GM23248 (cell line): Measurements from ENCODE around the gene FXYD3. TPM values are rescaled to one million over a fixed set of nuclear protein-coding genes. Genes with fewer than 3 reads are reported as not detected.
"Not testable (repeated sequence)": the region's sequence is repeated elsewhere in the genome, so short reads cannot be mapped to it uniquely, and the experiment has no call there.

ENCODE experiments used
- DNase-seq: peaks from one replicate; pipeline ENCODE4 v3.0.0-alpha.2; 2015
- H2AFZ ChIP-seq: fragments of 200-600 bp; sonication (generic); 2 replicates; pipeline ENCODE4 v1.6.1; 2016; ENCODE audit warnings: antibody characterized with exemption
- H3F3A ChIP-seq: fragments of 200-600 bp; sonication (generic); 2 replicates; pipeline ENCODE4 v1.6.1; 2016; ENCODE audit warnings: mild to moderate bottlenecking, antibody characterized with exemption, mixed run types; ENCODE audit not compliant: insufficient read depth
- H3K27ac ChIP-seq: fragments of 200-600 bp; sonication (generic); 2 replicates; pipeline ENCODE4 v1.5.1; 2016; ENCODE audit warnings: mild to moderate bottlenecking
- H3K27me3 ChIP-seq: fragments of 200-600 bp; sonication (generic); replicated peaks from 2 replicates; pipeline ENCODE4 v1.6.1; 2016; ENCODE audit warnings: mild to moderate bottlenecking; ENCODE audit not compliant: insufficient read depth
- H3K36me3 ChIP-seq: fragments of 200-600 bp; sonication (generic); 2 replicates; pipeline ENCODE4 v1.6.1; 2016; ENCODE audit warnings: low read depth, mild to moderate bottlenecking
- H3K4me1 ChIP-seq: fragments of 200-600 bp; sonication (generic); 2 replicates; pipeline ENCODE4 v1.6.1; 2016; ENCODE audit warnings: mild to moderate bottlenecking; ENCODE audit not compliant: insufficient read depth
- H3K4me2 ChIP-seq: fragments of 200-600 bp; sonication (generic); one replicate; pipeline ENCODE4 v1.6.1; 2016; ENCODE audit warnings: mild to moderate bottlenecking; ENCODE audit not compliant: unreplicated experiment
- H3K4me3 ChIP-seq: fragments of 200-600 bp; sonication (generic); 2 replicates; pipeline ENCODE4 v1.5.1; 2016; ENCODE audit warnings: mild to moderate bottlenecking
- H3K79me2 ChIP-seq: fragments of 200-600 bp; sonication (generic); 2 replicates; pipeline ENCODE4 v1.6.1; 2016; ENCODE audit warnings: mild to moderate bottlenecking; ENCODE audit not compliant: insufficient read depth
- H3K9ac ChIP-seq: fragments of 200-600 bp; sonication (generic); 2 replicates; pipeline ENCODE4 v1.6.1; 2016; ENCODE audit warnings: mild to moderate bottlenecking
- H3K9me2 ChIP-seq: fragments of 200-600 bp; sonication (generic); 2 replicates; pipeline ENCODE4 v1.6.1; 2016; ENCODE audit warnings: mixed run types, mild to moderate bottlenecking, moderate library complexity; ENCODE audit not compliant: insufficient read depth
- H3K9me3 ChIP-seq: fragments of 200-600 bp; sonication (generic); one replicate; pipeline ENCODE4 v1.6.1; 2017; ENCODE audit warnings: low read depth
- H4K20me1 ChIP-seq: fragments of 200-600 bp; sonication (generic); 2 replicates; pipeline ENCODE4 v1.6.0; 2016; ENCODE audit not compliant: insufficient read depth
- EZH2 ChIP-seq: fragments of 200-600 bp; sonication (generic); IDR thresholded peaks from 2 replicates; pipeline ENCODE4 v1.6.1; 2018; ENCODE audit warnings: antibody characterized with exemption, mild to moderate bottlenecking; ENCODE audit not compliant: insufficient read depth, poor library complexity, severe bottlenecking
- EZH2phosphoT487 ChIP-seq: fragments of 200-600 bp; sonication (generic); IDR thresholded peaks from 2 replicates; pipeline ENCODE4 v1.6.1; 2018; ENCODE audit warnings: antibody characterized with exemption, moderate library complexity, mild to moderate bottlenecking, low read depth; ENCODE audit not compliant: insufficient read depth
- WGBS, 2 experiments: methylation state at CpG; one replicate each; pipeline ENCODE4 v1.1.6; 2015 to 2017; ENCODE audit warnings: low lambda C conversion rate in 2 of 2, low coverage in 1 of 2; ENCODE audit errors: missing lambda C conversion rate in 2 of 2; 5-methylcytosine and 5-hydroxymethylcytosine counted together
- in situ Hi-C: fragments of 300-500 bp; cut with MboI; formaldehyde crosslinking; loops from 2 replicates; pipeline ENCODE4 v1.15.0; 2020
- polyA plus RNA-seq: library from polyadenylated mRNA; unstranded; fragments of >200 nt; fragmentation: Nextera tagmentation; extraction: Ambion mirVana; gene quantifications from 2 replicates; pipeline ENCODE4 v1.2.1, GENCODE V29; 2016
- total RNA-seq: library from RNA; depleted of rRNA; stranded (reverse); fragments of >200 nt; shearing (Covaris generic); gene quantifications from 2 replicates; pipeline ENCODE4 v1.2.3, GENCODE V29; 2014

Gene FXYD3
- total and polyA plus RNA-seq, 2 experiments from 2014 or later = not detected

DNA sequence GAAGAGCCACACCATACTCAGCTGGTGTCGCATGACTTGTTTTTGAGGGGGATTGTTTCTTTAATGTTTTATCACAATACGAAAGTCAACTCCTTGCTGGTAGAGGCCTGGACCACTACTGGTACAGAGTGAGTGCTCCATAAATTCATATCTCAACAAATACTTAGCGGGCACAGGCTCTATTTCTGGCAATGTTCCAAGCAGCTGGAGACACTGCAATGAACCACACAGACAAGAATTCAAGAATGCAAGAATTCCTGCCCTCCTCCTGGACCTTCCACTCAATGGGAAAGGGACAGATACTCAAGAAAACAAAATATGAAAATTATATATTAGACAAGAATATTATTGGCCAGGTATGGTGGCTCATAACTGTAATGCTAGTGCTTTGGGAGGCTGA, 33.8 kb downstream of the FXYD3 start:
- Histone ChIP-seq H2AFZ (no peak overlapping the region), H3F3A (no peaks in the 10 kb centered on the region), H3K9me2 (no peaks in the 10 kb centered on the region), H3K4me3 (no peak overlapping the region), H3K36me3 (no peaks in the 10 kb centered on the region), H3K9me3 (no peaks in the 10 kb centered on the region), H4K20me1 (no peaks in the 10 kb centered on the region), H3K79me2 (no peaks in the 10 kb centered on the region), H3K27me3 (no peaks in the 10 kb centered on the region), H3K27ac (no peak overlapping the region), H3K4me2 (no peak overlapping the region), H3K4me1 (no peaks in the 10 kb centered on the region), H3K9ac (no peak overlapping the region)
- DNase-seq = no peak
- in situ Hi-C loops = no loop called here
- 64 to 75% methylated on average over 3 of the region's 3 CpGs for WGBS, 2 experiments
- TF ChIP-seq EZH2 = no peak
- no peak for TF ChIP-seq EZH2phosphoT487

DNA sequence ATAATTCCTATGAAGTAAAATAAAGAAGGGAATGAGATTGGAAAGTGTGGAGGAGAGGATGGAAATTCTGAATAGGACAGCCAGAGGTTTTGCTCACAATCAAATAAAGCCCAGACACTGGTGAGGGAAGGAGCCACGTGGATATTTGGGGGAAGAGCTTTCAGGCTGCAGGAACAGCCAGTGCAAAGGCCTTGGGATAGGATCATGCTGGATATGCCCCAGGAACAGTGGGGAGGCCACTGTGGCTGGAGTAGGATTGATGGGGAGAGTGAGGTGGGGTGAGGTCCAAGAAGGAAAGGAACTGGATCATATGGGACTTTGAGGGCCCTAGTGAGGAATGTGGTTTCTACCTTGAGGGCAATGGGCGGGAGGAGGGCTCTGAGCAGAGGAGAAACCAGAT, 34.8 kb downstream of the FXYD3 start:
- H3K4me2 ChIP-seq = no peak overlapping the region
- no peak overlapping the region for H3K9ac ChIP-seq
- no peaks in the 10 kb centered on the region for H3K36me3 ChIP-seq
- H3F3A ChIP-seq = no peaks in the 10 kb centered on the region
- H3K4me3 ChIP-seq = no peak overlapping the region
- no peaks in the 10 kb centered on the region for H3K4me1 ChIP-seq
- DNase-seq = no peak
- H3K9me3 ChIP-seq = no peaks in the 10 kb centered on the region
- H3K27me3 ChIP-seq = no peaks in the 10 kb centered on the region
- H3K79me2 ChIP-seq = peaks cover 9% of the 10 kb centered on the region
- TF ChIP-seq EZH2 = no peak
- TF ChIP-seq EZH2phosphoT487 = no peak
- 55 to 79% methylated on average over 1 to 2 of the region's 2 CpGs for WGBS, 2 experiments
- H2AFZ ChIP-seq = no peak overlapping the region
- in situ Hi-C loops = no loop called here
- H3K27ac ChIP-seq = no peak overlapping the region
- H3K9me2 ChIP-seq = no peaks in the 10 kb centered on the region
- no peaks in the 10 kb centered on the region for H4K20me1 ChIP-seq

DNA sequence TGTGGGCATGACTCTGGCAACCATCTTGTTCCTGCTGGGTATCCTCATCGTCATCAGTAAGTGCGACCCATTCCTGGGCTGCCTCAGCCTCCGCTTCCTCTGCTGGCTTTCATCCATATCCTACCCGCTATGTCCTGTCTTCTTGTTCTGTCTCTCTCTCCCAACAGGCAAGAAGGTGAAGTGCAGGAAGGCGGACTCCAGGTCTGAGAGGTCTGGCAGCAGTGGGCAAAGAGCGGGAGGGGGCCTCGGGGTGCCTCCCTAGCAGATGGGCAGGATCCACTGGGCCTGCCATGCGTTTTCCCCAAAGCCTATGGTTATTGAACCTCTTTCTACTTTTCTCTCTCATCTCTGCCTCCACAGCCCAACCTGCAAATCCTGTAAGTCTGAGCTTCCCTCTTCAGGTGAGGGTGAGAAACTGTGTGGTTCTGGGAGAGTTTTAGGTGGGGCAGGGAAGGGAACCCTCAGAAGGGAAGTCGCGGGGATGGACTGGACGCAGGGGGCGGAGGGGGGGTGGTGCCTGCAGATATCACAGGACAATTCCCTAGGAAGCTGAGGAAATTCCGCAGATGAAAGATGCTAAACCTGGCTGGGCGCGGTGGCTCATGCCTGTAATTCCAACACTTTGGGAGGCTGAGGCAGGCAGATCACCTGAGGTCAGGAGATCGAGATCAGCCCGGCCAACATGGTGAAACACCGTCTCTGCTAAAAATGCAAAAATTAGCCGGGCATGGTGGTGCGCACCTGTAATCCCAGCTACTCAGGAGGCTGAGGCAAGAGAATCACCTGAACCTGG, 35.8 kb downstream of the FXYD3 start:
- H4K20me1 ChIP-seq = 0 out of 2 replicates have a peak, but pooled peaks cover 5% of the 10 kb centered on the region
- H3K4me2 ChIP-seq = no peak overlapping the region
- no peak overlapping the region for H3K9ac ChIP-seq
- no peak for DNase-seq
- H3F3A ChIP-seq = no peaks in the 10 kb centered on the region
- no peaks in the 10 kb centered on the region for H3K36me3 ChIP-seq
- H3K4me1 ChIP-seq = peaks cover 7% of the 10 kb centered on the region
- no peak overlapping the region for H3K27ac ChIP-seq
- H3K27me3 ChIP-seq = no peaks in the 10 kb centered on the region
- WGBS, 2 experiments = 91 to 96% methylated on average over 18 to 20 of the region's 20 CpGs
- H3K9me2 ChIP-seq = no peaks in the 10 kb centered on the region
- no peak for TF ChIP-seq EZH2phosphoT487
- no peak for TF ChIP-seq EZH2
- H3K4me3 ChIP-seq = no peak overlapping the region
- no peak overlapping the region for H2AFZ ChIP-seq
- H3K79me2 ChIP-seq = peaks cover 19% of the 10 kb centered on the region
- in situ Hi-C loops = no loop called here
- H3K9me3 ChIP-seq = no peaks in the 10 kb centered on the region

DNA sequence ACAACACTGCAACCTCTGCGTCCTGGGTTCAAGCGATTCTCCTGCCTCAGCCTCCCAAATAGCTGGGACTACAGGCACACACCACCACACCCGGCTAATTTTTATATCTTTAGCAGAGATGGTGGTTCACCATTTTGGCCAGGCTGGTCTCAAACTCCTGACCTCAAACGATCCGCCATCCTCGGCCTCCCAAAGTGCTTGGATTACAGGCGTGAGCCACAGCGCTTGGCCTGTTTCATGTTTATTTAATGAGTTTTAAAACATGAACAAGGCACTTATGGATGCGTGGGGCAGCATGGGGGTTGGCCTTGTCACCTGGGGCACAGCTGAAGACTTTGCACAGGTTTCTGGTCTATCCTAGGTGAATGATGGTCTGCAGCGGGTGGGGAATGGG, 37.5 kb downstream of the FXYD3 start:
- H3K36me3 ChIP-seq, H3F3A ChIP-seq, DNase-seq, H2AFZ ChIP-seq, H4K20me1 ChIP-seq, H3K27me3 ChIP-seq, H3K27ac ChIP-seq, H3K4me2 ChIP-seq, H3K9me2 ChIP-seq, H3K9ac ChIP-seq, H3K4me1 ChIP-seq, in situ Hi-C loops, H3K4me3 ChIP-seq, H3K9me3 ChIP-seq: not testable (repeated sequence)
- WGBS, 2 experiments = 80 to 82% methylated on average over 10 of the region's 10 CpGs
- peaks cover 34% of the 10 kb centered on the region for H3K79me2 ChIP-seq
